Stimulated activated CD8-positive, alpha-beta memory T cell treated with anti-CD3 and anti-CD28 coated beads, Interleukin-12 subunit alpha, Interleukin-12 subunit beta, amount 100 ng/mL, for 1 hour (primary cell): ENCODE results near the gene CTRB1.
"Not testable (repeated sequence)": the region's sequence is repeated elsewhere in the genome, so short reads cannot be mapped to it uniquely, and the experiment has no call there.

Experiments
- DNase-seq: peaks from one replicate; pipeline ENCODE4 v3.0.0-alpha.2; 2020; ENCODE audit warnings: low read depth

Gene CTRB1

GRCh38 chr16:75271441-75272096 is 52.8 kb downstream of the CTRB1 start:
- no peak for DNase-seq

DNA sequence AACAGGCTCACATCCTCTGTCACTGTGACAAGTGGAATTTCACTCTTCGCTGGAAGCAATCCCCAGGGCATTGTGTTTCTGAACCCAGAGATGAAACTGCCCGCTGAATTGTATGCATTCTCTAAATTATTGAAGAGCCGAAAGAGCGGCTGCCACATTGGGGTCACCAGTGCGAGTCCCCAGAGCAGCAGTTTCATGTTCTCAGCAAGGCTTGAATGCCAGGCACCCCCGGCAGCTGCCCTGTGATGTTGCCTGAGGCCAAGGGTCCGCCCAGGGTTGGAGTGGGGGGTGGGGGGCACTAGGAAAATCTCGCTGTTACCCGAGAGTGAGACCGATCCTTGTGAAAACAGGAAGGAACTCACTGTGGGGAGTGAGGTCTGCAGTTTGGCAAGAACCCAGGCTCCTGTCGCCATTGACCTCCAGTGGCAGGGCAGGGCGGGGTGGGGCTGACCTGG is 53.3 kb downstream of the CTRB1 start:
- no peak for DNase-seq

DNA sequence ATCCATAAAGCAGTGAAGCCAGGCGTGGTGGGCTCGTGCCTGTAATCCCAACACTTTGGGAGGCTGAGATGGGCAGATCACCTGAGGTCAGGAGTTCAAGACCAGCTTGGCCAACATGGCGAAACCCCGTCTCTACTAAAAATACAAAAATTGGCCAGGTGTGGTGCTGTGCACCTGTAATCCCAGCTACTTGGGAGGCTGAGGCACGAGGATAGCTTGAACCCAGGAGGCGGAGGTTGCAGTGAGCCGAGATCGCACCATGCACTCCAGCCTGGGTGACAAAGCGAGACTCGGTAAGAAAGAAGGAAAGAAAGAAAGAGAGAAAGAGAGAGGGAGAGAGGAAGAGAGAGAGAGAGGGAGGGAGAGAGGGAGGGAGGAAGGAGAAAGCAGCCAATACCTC is 53.8 kb downstream of the CTRB1 start:
- not testable (repeated sequence) for DNase-seq

DNA sequence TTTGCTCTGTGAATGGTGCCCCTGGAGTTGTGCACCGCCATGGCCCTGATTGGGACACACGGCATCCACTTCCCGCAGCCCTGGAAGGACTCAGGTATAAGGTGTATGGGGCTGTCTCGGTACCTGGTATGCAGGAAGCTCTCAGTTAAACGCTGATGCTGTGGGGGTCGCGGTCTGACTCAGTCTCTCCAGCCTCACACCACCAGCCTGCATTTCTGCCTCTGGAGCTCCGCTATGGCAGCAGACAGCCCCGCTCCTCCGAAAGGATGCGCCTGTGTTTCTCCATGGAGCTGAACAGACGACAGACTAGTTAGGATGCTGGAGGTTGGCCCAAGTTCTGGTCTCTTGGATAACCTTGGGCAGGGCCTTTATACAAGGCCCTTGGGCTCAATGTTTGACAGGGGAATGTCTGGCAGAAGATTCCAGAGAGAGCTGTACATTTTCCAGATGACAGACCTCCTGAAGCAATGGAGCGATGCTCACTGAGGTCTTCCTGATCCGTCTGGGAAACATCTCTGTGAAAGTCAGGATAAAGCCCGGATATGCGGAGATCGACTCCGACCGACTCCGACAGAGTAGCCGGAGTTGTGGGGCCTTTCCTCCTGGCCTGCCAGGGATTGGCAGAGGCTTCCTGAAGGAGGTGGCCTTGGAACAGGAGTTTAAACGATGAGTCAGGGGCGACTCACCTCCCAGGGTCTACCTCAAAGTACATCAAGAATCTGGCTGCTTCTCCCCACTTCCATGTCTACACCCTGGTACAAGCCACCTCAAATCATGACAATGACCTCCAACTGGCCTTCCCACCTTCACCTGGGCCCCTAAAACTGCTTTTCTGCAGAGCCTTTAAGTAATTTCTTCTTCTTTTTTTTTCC is 54.5 kb downstream of the CTRB1 start:
- no peak for DNase-seq
